SK-N-SH treated with all-trans-retinoic acid at 6 μM for 48 hours (cell line): ENCODE measurements around the gene SLC16A1.

Source experiments
- ATAC-seq: fragments of 200-7000 bp; cut with Tn5 transposase; 3 replicates; pipeline ENCODE4 v1.9.1; 2020; ENCODE audit warnings: mild to moderate bottlenecking, moderate library complexity
- ARNTL ChIP-seq: fragments of 450-650 bp; formaldehyde crosslinking; IDR thresholded peaks from 2 replicates; pipeline ENCODE4 v1.5.0; 2020; ENCODE audit warnings: low read depth, mild to moderate bottlenecking, moderate library complexity, borderline replicate concordance
- CREB5 ChIP-seq: fragments of 250-450 bp; sonication (Bioruptor Pico); IDR thresholded peaks from 2 replicates; pipeline ENCODE4 v1.5.1; 2020; ENCODE audit warnings: low read depth, mild to moderate bottlenecking, moderate library complexity
- CSDC2 ChIP-seq: fragments of 250-450 bp; sonication (Bioruptor Pico); IDR thresholded peaks from 2 replicates; pipeline ENCODE4 v1.5.0; 2020; ENCODE audit warnings: mild to moderate bottlenecking, moderate library complexity
- CSRNP3 ChIP-seq: fragments of 250-450 bp; sonication (Bioruptor Pico); IDR thresholded peaks from 2 replicates; pipeline ENCODE4 v1.5.1; 2021; ENCODE audit warnings: mild to moderate bottlenecking, moderate library complexity
- ESRRG ChIP-seq: fragments of 250-450 bp; sonication (Bioruptor Pico); IDR thresholded peaks from 2 replicates; pipeline ENCODE4 v1.6.1; 2021; ENCODE audit warnings: mild to moderate bottlenecking
- GLIS3 ChIP-seq: fragments of 250-450 bp; sonication (Bioruptor Pico); IDR thresholded peaks from 2 replicates; pipeline ENCODE4 v1.5.0; 2020; ENCODE audit warnings: mild to moderate bottlenecking, moderate library complexity
- ISL1 ChIP-seq: fragments of 250-450 bp; sonication (Bioruptor Pico); IDR thresholded peaks from 2 replicates; pipeline ENCODE4 v2.1.2; 2022; ENCODE audit warnings: mild to moderate bottlenecking, moderate library complexity
- OSR1 ChIP-seq: fragments of 250-450 bp; sonication (Bioruptor Pico); IDR thresholded peaks from 2 replicates; pipeline ENCODE4 v1.8.0; 2022; ENCODE audit warnings: moderate library complexity, mild to moderate bottlenecking, inconsistent platforms
- PPARA ChIP-seq: fragments of 250-450 bp; sonication (Bioruptor Pico); IDR thresholded peaks from 2 replicates; pipeline ENCODE4 v1.5.0; 2020; ENCODE audit warnings: mild to moderate bottlenecking, borderline replicate concordance
- RARB ChIP-seq: fragments of 250-450 bp; sonication (Bioruptor Pico); IDR thresholded peaks from 2 replicates; pipeline ENCODE4 v1.8.0; 2021; ENCODE audit warnings: mild to moderate bottlenecking, moderate library complexity
- SNAI2 ChIP-seq: fragments of 250-450 bp; sonication (Bioruptor Pico); IDR thresholded peaks from 2 replicates; pipeline ENCODE4 v1.5.0; 2020; ENCODE audit warnings: mild to moderate bottlenecking, moderate library complexity
- TCF4 ChIP-seq: fragments of 250-450 bp; sonication (Bioruptor Pico); IDR thresholded peaks from 2 replicates; pipeline ENCODE4 v1.8.0; 2021; ENCODE audit warnings: mild to moderate bottlenecking, moderate library complexity, borderline replicate concordance
- TOX ChIP-seq: fragments of 250-450 bp; sonication (Bioruptor Pico); IDR thresholded peaks from 2 replicates; pipeline ENCODE4 v1.8.0; 2021; ENCODE audit warnings: mild to moderate bottlenecking, moderate library complexity, borderline replicate concordance
- TSHZ2 ChIP-seq: fragments of 250-450 bp; sonication (Bioruptor Pico); IDR thresholded peaks from 2 replicates; pipeline ENCODE4 v1.5.0; 2020; ENCODE audit warnings: mild to moderate bottlenecking, moderate library complexity
- ZC3H10 ChIP-seq: fragments of 250-450 bp; sonication (Bioruptor Pico); IDR thresholded peaks from 2 replicates; pipeline ENCODE4 v1.5.1; 2021; ENCODE audit warnings: mild to moderate bottlenecking, moderate library complexity
- ZFP3 ChIP-seq: fragments of 250-450 bp; sonication (Bioruptor Pico); IDR thresholded peaks from 2 replicates; pipeline ENCODE4 v1.5.0; 2020; ENCODE audit warnings: mild to moderate bottlenecking, moderate library complexity
- ZFP30 ChIP-seq: fragments of 450-650 bp; formaldehyde crosslinking; IDR thresholded peaks from 2 replicates; pipeline ENCODE4 v1.5.0; 2022; ENCODE audit warnings: mild to moderate bottlenecking, moderate library complexity
- ZNF565 ChIP-seq: fragments of 450-650 bp; formaldehyde crosslinking; conservative IDR thresholded peaks from 2 replicates; pipeline ENCODE4 v1.5.0; 2020; ENCODE audit warnings: low read depth, mild to moderate bottlenecking, moderate library complexity
- ZNF70 ChIP-seq: fragments of 450-650 bp; formaldehyde crosslinking; IDR thresholded peaks from 2 replicates; pipeline ENCODE4 v1.5.0; 2020; ENCODE audit warnings: mild to moderate bottlenecking, moderate library complexity
- TF ChIP-seq, protein P1 (sequence below): fragments of 250-450 bp; sonication (Bioruptor Pico); IDR thresholded peaks from 2 replicates; pipeline ENCODE4 v1.8.0; 2021; ENCODE audit warnings: low read depth, mild to moderate bottlenecking, moderate library complexity, borderline replicate concordance
- TF ChIP-seq, protein P2 (sequence below): fragments of 250-450 bp; sonication (Bioruptor Pico); IDR thresholded peaks from 2 replicates; pipeline ENCODE4 v1.8.0; 2020; ENCODE audit warnings: mild to moderate bottlenecking, moderate library complexity, borderline replicate concordance

SLC16A1 gene

GRCh38 chr1:112954017-112954650 is 1.9 kb downstream of the SLC16A1 start (continued):
- TF ChIP-seq TCF4 (no peak), OSR1 (CRISPR knock-in tag) (no peak)

GRCh38 chr1:112950426-112950825 is 5.6 kb downstream of the SLC16A1 start:
- no peak for TF ChIP-seq SNAI2
- TF ChIP-seq GLIS3 (CRISPR knock-in tag) = no peak
- no peak for TF ChIP-seq RARB (CRISPR knock-in tag)
- no peak for TF ChIP-seq ZFP30 (CRISPR knock-in tag)
- TF ChIP-seq CSRNP3 (CRISPR knock-in tag) = no peak
- TF ChIP-seq CSDC2 (CRISPR knock-in tag) = no peak
- TF ChIP-seq TOX (CRISPR knock-in tag) = no peak
- TF ChIP-seq, protein P1, sequence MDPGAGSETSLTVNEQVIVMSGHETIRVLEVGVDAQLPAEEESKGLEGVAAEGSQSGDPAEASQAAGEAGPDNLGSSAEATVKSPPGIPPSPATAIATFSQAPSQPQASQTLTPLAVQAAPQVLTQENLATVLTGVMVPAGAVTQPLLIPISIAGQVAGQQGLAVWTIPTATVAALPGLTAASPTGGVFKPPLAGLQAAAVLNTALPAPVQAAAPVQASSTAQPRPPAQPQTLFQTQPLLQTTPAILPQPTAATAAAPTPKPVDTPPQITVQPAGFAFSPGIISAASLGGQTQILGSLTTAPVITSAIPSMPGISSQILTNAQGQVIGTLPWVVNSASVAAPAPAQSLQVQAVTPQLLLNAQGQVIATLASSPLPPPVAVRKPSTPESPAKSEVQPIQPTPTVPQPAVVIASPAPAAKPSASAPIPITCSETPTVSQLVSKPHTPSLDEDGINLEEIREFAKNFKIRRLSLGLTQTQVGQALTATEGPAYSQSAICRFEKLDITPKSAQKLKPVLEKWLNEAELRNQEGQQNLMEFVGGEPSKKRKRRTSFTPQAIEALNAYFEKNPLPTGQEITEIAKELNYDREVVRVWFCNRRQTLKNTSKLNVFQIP (CRISPR knock-in tag) = no peak
- TF ChIP-seq ESRRG (CRISPR knock-in tag) = no peak
- no peak for TF ChIP-seq TCF4
- TF ChIP-seq ZNF565 (CRISPR knock-in tag) = no peak
- TF ChIP-seq PPARA (CRISPR knock-in tag) = no peak
- TF ChIP-seq ZFP3 = no peak
- no peak for TF ChIP-seq CREB5
- no peak for TF ChIP-seq ARNTL (CRISPR knock-in tag)
- TF ChIP-seq ZNF70 (CRISPR knock-in tag) = no peak
- TF ChIP-seq ISL1 = no peak
- TF ChIP-seq, all 23 proteins: peak for 0
- no peak for ATAC-seq

DNA sequence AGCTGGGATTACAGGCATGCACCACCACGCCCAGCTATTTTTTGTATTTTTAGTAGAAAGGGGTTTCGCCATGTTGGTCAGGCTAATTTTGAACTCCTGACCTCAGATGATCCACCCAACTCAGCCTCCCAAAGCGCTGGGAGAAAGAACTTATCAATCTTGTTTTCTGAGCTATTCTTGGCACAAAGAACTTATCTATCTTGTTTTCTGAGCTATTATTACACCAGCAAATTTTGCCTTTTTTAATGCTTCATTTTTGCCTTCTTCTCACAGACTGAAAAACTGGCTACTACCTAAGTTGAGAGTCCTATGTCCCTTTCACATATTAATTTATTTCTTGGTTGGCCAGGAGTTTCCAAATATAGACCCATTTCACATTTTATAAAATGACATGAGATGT is 9.3 kb downstream of the SLC16A1 start:
- TF ChIP-seq, protein P2, sequence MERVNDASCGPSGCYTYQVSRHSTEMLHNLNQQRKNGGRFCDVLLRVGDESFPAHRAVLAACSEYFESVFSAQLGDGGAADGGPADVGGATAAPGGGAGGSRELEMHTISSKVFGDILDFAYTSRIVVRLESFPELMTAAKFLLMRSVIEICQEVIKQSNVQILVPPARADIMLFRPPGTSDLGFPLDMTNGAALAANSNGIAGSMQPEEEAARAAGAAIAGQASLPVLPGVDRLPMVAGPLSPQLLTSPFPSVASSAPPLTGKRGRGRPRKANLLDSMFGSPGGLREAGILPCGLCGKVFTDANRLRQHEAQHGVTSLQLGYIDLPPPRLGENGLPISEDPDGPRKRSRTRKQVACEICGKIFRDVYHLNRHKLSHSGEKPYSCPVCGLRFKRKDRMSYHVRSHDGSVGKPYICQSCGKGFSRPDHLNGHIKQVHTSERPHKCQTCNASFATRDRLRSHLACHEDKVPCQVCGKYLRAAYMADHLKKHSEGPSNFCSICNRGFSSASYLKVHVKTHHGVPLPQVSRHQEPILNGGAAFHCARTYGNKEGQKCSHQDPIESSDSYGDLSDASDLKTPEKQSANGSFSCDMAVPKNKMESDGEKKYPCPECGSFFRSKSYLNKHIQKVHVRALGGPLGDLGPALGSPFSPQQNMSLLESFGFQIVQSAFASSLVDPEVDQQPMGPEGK = no peak
- TF ChIP-seq ISL1 = no peak
- TF ChIP-seq ZFP30 (CRISPR knock-in tag) = no peak
- no peak for TF ChIP-seq ZNF565 (CRISPR knock-in tag)
- TF ChIP-seq RARB (CRISPR knock-in tag) = no peak
- no peak for TF ChIP-seq ESRRG (CRISPR knock-in tag)
- TF ChIP-seq ZC3H10 (CRISPR knock-in tag) = no peak
- TF ChIP-seq PPARA (CRISPR knock-in tag) = no peak
- no peak for TF ChIP-seq CSRNP3 (CRISPR knock-in tag)
- TF ChIP-seq CSDC2 (CRISPR knock-in tag) = no peak
- TF ChIP-seq ZFP3 = no peak
- no peak for TF ChIP-seq SNAI2
- TF ChIP-seq TSHZ2 (CRISPR knock-in tag) = no peak
- ATAC-seq = no peak
